ENCODE measurements around the gene PTGES3.

The PTGES3 gene

GRCh38 chr12:56716933-56717880 lies 29.1 kb upstream of the PTGES3 start:
- peaks cover 43% of the 10 kb centered on the region for H3K4me1 ChIP-seq (ENCODE audit: insufficient read depth, low read length, poor library complexity, severe bottlenecking)
- H3K79me2 ChIP-seq (ENCODE audit: insufficient read depth, low read length) = peaks cover 79% of the 10 kb centered on the region
- H3K9me3 ChIP-seq (ENCODE audit: insufficient read depth, low read depth, low read length) = no peaks in the 10 kb centered on the region
- TF ChIP-seq CTCF (conservative IDR thresholded peaks at IDR 0.05; ENCODE audit: low read length) = no peak
- no peak for TF ChIP-seq EZH2phosphoT487 (IDR thresholded peaks at IDR 0.05; ENCODE audit: borderline replicate concordance)
- no peak overlapping the region for H3K4me3 ChIP-seq (ENCODE audit: low read length, poor library complexity, severe bottlenecking)
- peaks cover 77% of the 10 kb centered on the region for H3K36me3 ChIP-seq (ENCODE audit: insufficient read depth, low read length)
- H3K9me2 ChIP-seq (replicated peaks; ENCODE audit: low read depth, low read length) = no peaks in the 10 kb centered on the region
- H4K20me1 ChIP-seq (ENCODE audit: insufficient read depth, low read length, poor library complexity, severe bottlenecking) = peaks cover 88% of the 10 kb centered on the region
- no peak overlapping the region for H2AFZ ChIP-seq (ENCODE audit: low read length)
- no peak overlapping the region for H3K9ac ChIP-seq (ENCODE audit: low read depth, low read length, poor library complexity, severe bottlenecking)
- H3F3A ChIP-seq (ENCODE audit: low read depth) = peaks cover 2% of the 10 kb centered on the region
- no peaks in the 10 kb centered on the region for H3K27me3 ChIP-seq (ENCODE audit: insufficient read depth, low read length, poor library complexity, severe bottlenecking)
- H3K4me2 ChIP-seq (ENCODE audit: low read depth, low read length, poor library complexity, severe bottlenecking) = peak overlapping the region; percentile 25

GRCh38 chr12:56716458-56716857 lies 28.4 kb upstream of the PTGES3 start:
- H4K20me1 ChIP-seq (ENCODE audit: insufficient read depth, low read length, poor library complexity, severe bottlenecking) = peaks cover 80% of the 10 kb centered on the region
- H3K36me3 ChIP-seq (ENCODE audit: insufficient read depth, low read length) = peaks cover 76% of the 10 kb centered on the region
- peaks cover 2% of the 10 kb centered on the region for H3F3A ChIP-seq (ENCODE audit: low read depth)
- H3K4me2 ChIP-seq (ENCODE audit: low read depth, low read length, poor library complexity, severe bottlenecking) = peak overlapping the region; percentile 17
- no peak overlapping the region for H2AFZ ChIP-seq (ENCODE audit: low read length)
- no peaks in the 10 kb centered on the region for H3K9me3 ChIP-seq (ENCODE audit: insufficient read depth, low read depth, low read length)
- no peaks in the 10 kb centered on the region for H3K27me3 ChIP-seq (ENCODE audit: insufficient read depth, low read length, poor library complexity, severe bottlenecking)
- no peak for TF ChIP-seq EZH2phosphoT487 (IDR thresholded peaks at IDR 0.05; ENCODE audit: borderline replicate concordance)
- no peak for TF ChIP-seq CTCF (conservative IDR thresholded peaks at IDR 0.05; ENCODE audit: low read length)
- peaks cover 36% of the 10 kb centered on the region for H3K4me1 ChIP-seq (ENCODE audit: insufficient read depth, low read length, poor library complexity, severe bottlenecking)
- H3K4me3 ChIP-seq (ENCODE audit: low read length, poor library complexity, severe bottlenecking) = no peak overlapping the region
- H3K9ac ChIP-seq (ENCODE audit: low read depth, low read length, poor library complexity, severe bottlenecking) = no peak overlapping the region
- H3K9me2 ChIP-seq (replicated peaks; ENCODE audit: low read depth, low read length) = no peaks in the 10 kb centered on the region
- peaks cover 71% of the 10 kb centered on the region for H3K79me2 ChIP-seq (ENCODE audit: insufficient read depth, low read length)

GRCh38 chr12:56715798-56716197 lies 27.7 kb upstream of the PTGES3 start:
- no peak for TF ChIP-seq EZH2phosphoT487 (IDR thresholded peaks at IDR 0.05; ENCODE audit: borderline replicate concordance)
- no peak for TF ChIP-seq CTCF (conservative IDR thresholded peaks at IDR 0.05; ENCODE audit: low read length)
- Histone ChIP-seq H3K36me3 (ENCODE audit: insufficient read depth, low read length) (peaks cover 77% of the 10 kb centered on the region), H3K79me2 (ENCODE audit: insufficient read depth, low read length) (peaks cover 65% of the 10 kb centered on the region), H3K4me3 (ENCODE audit: low read length, poor library complexity, severe bottlenecking) (no peak overlapping the region), H3K27me3 (ENCODE audit: insufficient read depth, low read length, poor library complexity, severe bottlenecking) (no peaks in the 10 kb centered on the region), H2AFZ (ENCODE audit: low read length) (no peak overlapping the region), H4K20me1 (ENCODE audit: insufficient read depth, low read length, poor library complexity, severe bottlenecking) (peaks cover 74% of the 10 kb centered on the region), H3K9me3 (ENCODE audit: insufficient read depth, low read depth, low read length) (no peaks in the 10 kb centered on the region), H3K4me2 (ENCODE audit: low read depth, low read length, poor library complexity, severe bottlenecking) (peak overlapping the region; percentile 17), H3K9me2 (replicated peaks; ENCODE audit: low read depth, low read length) (no peaks in the 10 kb centered on the region), H3F3A (ENCODE audit: low read depth) (peaks cover 4% of the 10 kb centered on the region), H3K9ac (ENCODE audit: low read depth, low read length, poor library complexity, severe bottlenecking) (no peak overlapping the region), H3K4me1 (ENCODE audit: insufficient read depth, low read length, poor library complexity, severe bottlenecking) (peaks cover 29% of the 10 kb centered on the region)
